Tibial artery (tissue), 4 donors: ENCODE measurements around the gene SPDYE11.
"Not testable (repeated sequence)": the region's sequence is repeated elsewhere in the genome, so short reads cannot be mapped to it uniquely, and the experiment has no call there.

ENCODE experiments used
- DNase-seq, 2 donors: peaks; one replicate each; pipeline ENCODE4 v3.0.0-alpha.2; 2019
- H3K27ac ChIP-seq, 2 donors: fragments of 200-600 bp; sonication (generic) in 1 of 2; 1 replicate in 1 of 2; 2 replicates in 1 of 2; pipeline ENCODE4 v1.5.1; 2018 to 2019; ENCODE audit warnings: mild to moderate bottlenecking in 1 of 2
- H3K27me3 ChIP-seq, 2 donors: fragments of 200-600 bp; sonication (generic) in 1 of 2; one replicate each; pipeline versions ENCODE4 v1.5.1 to v1.6.0; 2016 to 2019
- H3K36me3 ChIP-seq, 3 donors: fragments of 200-600 bp; sonication (generic) in 2 of 3; one replicate each; pipeline ENCODE4 v1.5.1; 2016 to 2019; ENCODE audit warnings: mild to moderate bottlenecking in 2 of 3
- H3K4me1 ChIP-seq, 4 donors: fragments of 200-600 bp; sonication (generic) in 2 of 4; 1 replicate in 3 of 4; 2 replicates in 1 of 4; pipeline ENCODE4 v1.5.1; 2016 to 2019
- H3K4me3 ChIP-seq, 2 donors: fragments of 200-600 bp; sonication (generic) in 1 of 2; 1 replicate in 1 of 2; 2 replicates in 1 of 2; pipeline ENCODE4 v1.5.1; 2018 to 2019; ENCODE audit warnings: mild to moderate bottlenecking in 2 of 2
- H3K9me3 ChIP-seq, 3 donors: fragments of 200-600 bp; sonication (generic) in 1 of 3; one replicate each; pipeline ENCODE4 v1.5.1; 2016 to 2019
- intact Hi-C: fragments of 100-400 bp; cut with DNase I; formaldehyde crosslinking; loops from one replicate; pipeline ENCODE4 v1.15.0; 2023; ENCODE audit warnings: low total_unique reads

The SPDYE11 gene, protein sequence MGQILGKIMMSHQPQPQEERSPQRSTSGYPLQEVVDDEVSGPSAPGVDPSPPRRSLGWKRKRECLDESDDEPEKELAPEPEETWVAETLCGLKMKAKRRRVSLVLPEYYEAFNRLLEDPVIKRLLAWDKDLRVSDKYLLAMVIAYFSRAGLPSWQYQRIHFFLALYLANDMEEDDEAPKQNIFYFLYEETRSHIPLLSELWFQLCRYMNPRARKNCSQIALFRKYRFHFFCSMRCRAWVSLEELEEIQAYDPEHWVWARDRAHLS

DNA sequence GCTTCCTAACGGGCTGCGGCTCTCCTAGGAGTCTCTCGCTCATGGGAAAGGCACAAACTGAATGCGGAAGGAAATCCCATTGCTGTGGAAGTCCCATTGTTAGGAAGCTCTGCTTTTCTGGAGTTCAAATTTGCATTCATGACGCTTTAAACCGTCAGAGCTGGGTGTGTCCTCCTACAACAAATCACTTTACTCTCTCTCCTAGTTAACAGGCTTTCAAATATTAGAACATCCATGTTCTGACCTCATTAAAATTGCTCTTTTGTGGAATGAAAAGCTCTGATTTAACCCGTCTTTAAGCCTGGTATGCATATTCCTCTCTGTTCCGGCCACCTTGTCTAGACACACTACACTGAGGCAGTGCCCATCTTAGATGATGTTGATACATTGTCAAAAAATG is at the start of gene SPDYE11:
SPDYE11 (minus strand) TSS at position 101 of the 400 bp plus-strand sequence. CDS start 1,800 bp downstream, outside the sequence.
- H3K4me3 ChIP-seq, DNase-seq, H3K27me3 ChIP-seq, H3K27ac ChIP-seq, intact Hi-C loops, H3K9me3 ChIP-seq, H3K4me1 ChIP-seq, H3K36me3 ChIP-seq: not testable (repeated sequence)

DNA sequence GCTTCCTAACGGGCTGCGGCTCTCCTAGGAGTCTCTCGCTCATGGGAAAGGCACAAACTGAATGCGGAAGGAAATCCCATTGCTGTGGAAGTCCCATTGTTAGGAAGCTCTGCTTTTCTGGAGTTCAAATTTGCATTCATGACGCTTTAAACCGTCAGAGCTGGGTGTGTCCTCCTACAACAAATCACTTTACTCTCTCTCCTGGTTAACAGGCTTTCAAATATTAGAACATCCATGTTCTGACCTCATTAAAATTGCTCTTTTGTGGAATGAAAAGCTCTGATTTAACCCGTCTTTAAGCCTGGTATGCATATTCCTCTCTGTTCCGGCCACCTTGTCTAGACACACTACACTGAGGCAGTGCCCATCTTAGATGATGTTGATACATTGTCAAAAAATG is 28.2 kb upstream of the SPDYE11 start, which contains the start of gene SPDYE9:
SPDYE9 (minus strand) TSS at position 101 of the 400 bp plus-strand sequence. CDS start 1,800 bp downstream, outside the sequence.
- H3K27me3 ChIP-seq, H3K36me3 ChIP-seq, H3K9me3 ChIP-seq, H3K27ac ChIP-seq, H3K4me3 ChIP-seq, intact Hi-C loops, DNase-seq, H3K4me1 ChIP-seq: not testable (repeated sequence)

DNA sequence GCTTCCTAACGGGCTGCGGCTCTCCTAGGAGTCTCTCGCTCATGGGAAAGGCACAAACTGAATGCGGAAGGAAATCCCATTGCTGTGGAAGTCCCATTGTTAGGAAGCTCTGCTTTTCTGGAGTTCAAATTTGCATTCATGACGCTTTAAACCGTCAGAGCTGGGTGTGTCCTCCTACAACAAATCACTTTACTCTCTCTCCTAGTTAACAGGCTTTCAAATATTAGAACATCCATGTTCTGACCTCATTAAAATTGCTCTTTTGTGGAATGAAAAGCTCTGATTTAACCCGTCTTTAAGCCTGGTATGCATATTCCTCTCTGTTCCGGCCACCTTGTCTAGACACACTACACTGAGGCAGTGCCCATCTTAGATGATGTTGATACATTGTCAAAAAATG is 28.0 kb downstream of the SPDYE11 start, which contains the start of gene SPDYE8:
SPDYE8 (minus strand) TSS at position 101 of the 400 bp plus-strand sequence. CDS start 1,800 bp downstream, outside the sequence.
- H3K4me3 ChIP-seq, H3K27me3 ChIP-seq, intact Hi-C loops, H3K36me3 ChIP-seq, H3K27ac ChIP-seq, H3K9me3 ChIP-seq, H3K4me1 ChIP-seq, DNase-seq: not testable (repeated sequence)

DNA sequence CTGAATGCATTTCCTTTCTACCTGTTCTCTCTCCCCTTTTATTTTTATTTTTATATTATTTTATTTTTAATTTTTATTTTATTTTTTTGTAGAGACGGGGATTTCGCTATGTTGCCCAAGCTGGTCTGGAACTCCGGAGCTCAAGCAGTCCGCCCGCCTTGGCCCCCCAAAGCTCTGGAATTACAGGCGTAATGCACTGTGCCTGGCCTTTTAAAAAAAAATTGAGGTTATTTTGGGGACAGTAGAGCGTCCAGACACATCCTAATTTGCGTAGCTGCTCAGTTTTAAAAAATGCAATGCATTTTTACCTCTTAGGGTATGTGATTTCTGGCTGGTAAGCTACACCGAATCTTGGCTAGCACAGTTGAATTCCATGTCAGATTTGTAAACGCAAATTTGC is 51.2 kb downstream of the SPDYE11 start:
- H3K36me3 ChIP-seq, H3K27me3 ChIP-seq, intact Hi-C loops, H3K9me3 ChIP-seq: not testable (repeated sequence)
- peaks cover 0 to 13% (median 2%) of the 10 kb centered on the region in 4 donors for H3K4me1 ChIP-seq
- H3K27ac ChIP-seq, result peak overlapping the region; percentile 20 to 89
- DNase-seq, result peak; percentile 16 to 62
- peak overlapping the region; percentile 56 to 78 for H3K4me3 ChIP-seq

DNA sequence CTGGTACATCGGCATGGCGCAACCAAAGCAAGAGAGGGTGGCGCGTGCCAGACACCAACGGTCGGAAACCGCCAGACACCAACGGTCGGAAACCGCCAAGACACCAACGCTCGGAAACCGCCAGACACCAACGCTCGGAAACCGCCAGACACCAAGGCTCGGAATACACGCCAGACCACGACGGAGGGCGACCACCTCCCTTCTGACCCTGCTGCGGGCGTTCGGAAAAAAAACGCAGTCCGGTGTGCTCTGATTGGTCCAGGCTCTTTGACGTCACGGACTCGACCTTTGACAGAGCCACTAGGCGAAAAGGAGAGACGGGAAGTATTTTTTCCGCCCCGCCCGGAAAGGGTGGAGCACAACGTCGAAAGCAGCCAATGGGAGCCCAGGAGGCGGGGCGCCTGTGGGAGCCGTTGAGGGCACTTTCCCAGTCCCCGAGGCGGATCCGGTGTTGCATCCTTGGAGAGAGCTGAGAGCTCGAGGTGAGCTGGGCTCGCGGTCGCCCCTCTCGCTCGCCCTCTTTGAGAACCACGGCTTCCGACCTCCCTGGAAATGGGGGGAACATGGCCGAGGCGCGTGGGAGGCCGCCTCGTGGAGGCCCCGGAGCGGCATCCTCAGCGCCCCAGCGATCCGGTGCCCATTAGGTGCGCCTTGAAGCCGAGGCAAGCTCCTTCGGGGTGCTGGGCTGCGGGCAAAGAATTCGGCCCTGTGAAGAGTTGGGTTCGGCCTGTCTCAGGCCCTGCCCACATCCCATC is 51.8 kb downstream of the SPDYE11 start:
- H3K27me3 ChIP-seq, H3K9me3 ChIP-seq, intact Hi-C loops, H3K36me3 ChIP-seq: not testable (repeated sequence)
- Histone ChIP-seq H3K4me1 (peaks cover 0 to 13% (median 2%) of the 10 kb centered on the region in 4 donors), H3K4me3 (peak overlapping the region; percentile 56 to 78), H3K27ac (peak overlapping the region; percentile 85 to 89)
- peak; percentile 74 to 91 for DNase-seq

DNA sequence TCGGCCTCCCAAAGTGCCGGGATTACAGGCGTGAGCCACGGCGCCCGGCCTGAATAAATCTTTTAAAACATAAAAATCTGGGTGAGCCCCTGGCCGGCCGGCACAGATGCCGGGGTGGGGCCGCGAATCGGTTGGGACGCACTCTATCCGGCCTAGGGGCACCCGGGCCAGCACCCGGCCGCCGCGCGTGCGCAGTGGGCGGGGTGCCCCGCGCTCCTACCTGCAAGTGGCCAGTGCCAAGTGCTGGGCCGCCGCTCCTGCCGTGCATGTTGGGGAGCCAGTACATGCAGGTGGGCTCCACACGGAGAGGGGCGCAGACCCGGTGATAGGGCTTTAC is 52.4 kb downstream of the SPDYE11 start:
- H3K36me3 ChIP-seq, H3K27me3 ChIP-seq, intact Hi-C loops, H3K9me3 ChIP-seq: not testable (repeated sequence)
- H3K4me1 ChIP-seq, result peaks cover 0 to 13% (median 2%) of the 10 kb centered on the region in 4 donors
- DNase-seq, result peak; percentile 53 to 86
- peak overlapping the region; percentile 56 to 78 for H3K4me3 ChIP-seq
- peak overlapping the region; percentile 85 to 89 for H3K27ac ChIP-seq

DNA sequence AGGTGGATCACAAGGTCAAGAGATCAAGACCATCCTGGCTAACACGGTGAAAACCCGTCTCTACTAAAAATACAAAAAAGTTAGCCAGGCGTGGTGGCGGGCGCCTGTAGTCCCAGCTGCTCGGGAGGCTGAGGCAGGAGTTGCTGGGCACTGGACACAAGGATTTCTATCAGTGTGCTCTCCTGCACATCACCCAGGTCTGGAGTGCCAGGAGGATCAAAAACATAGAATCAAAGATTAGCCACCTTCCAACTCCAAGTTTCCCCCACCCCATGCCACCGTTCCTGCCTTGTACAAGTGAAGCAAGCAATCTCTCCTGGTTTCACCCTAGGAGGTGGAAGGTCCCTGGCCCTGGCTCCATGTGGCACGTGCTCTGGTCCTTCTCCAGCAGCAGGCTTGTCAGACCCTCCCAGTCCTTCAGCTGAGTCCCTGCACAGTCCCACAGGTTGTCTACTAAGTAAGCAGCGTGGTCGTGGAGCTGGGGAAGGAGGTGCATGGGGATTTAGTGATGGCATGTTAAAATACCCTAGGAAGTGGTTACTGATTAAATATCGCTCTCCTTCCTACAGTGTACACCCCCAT is 59.7 kb downstream of the SPDYE11 start:
- intact Hi-C loops, H3K4me3 ChIP-seq, H3K36me3 ChIP-seq, H3K27me3 ChIP-seq, H3K9me3 ChIP-seq, H3K4me1 ChIP-seq, DNase-seq, H3K27ac ChIP-seq: not testable (repeated sequence)
